Left cardiac atrium (tissue), 4 donors: ENCODE results near the gene PLEKHH1. TPM values are rescaled to one million over a fixed set of nuclear protein-coding genes. Genes with fewer than 3 reads are reported as not detected.

Experiments used
- ATAC-seq, 2 donors: fragments of 200-7000 bp; cut with Tn5 transposase; one replicate each; pipeline ENCODE4 v1.9.1; 2020; ENCODE audit warnings: mild to moderate bottlenecking in 2 of 2, moderate library complexity in 2 of 2
- DNase-seq: peaks from one replicate; pipeline ENCODE4 v3.0.0-alpha.2; 2020
- intact Hi-C, 2 donors: fragments of 100-400 bp; cut with DNase I; formaldehyde crosslinking; loops; one replicate each; pipeline versions ENCODE4 v1.14.1 to v1.15.1; 2022 to 2023
- total RNA-seq, 2 donors: library from RNA; stranded (reverse); fragmentation: NEBNext Ultra II Directional; extraction: Animal tissue kit (Norgen Biotek cat#: 25700); gene quantifications; one replicate each; pipeline ENCODE4 v1.2.1, GENCODE V29; 2021
- donor health status: DM: no; HTN: yes; CAD: no.
- donor health status: DM: no; HTN: yes; CAD: no; lungs with severe emphysema.
- donor health status: DM: yes; HTN: yes; CAD: no.
- donor health status: Dilated cardiomyopathy.

PLEKHH1 gene
- total RNA-seq, 2 donors from 2014 or later, result 3.6 to 5.5 TPM

DNA sequence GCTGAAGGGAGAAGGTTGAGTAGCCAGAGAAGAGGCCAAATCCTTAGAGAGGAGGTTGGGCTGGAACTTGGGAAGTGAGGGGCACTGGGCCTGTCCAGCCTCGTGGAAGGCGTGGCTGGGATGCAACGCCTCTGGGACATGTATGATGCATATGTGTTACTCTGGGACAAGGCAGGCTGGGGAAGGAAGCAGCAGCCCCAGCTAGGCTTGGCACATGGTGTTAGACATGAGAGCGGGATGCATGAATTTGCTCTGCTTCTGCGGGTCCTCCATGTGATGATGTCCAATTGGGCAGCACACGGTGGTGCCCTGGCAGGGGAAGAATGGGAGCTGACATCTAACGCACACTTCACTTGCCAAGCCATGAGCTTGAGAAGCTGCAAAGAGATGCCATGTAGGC is 21.3 kb downstream of the PLEKHH1 start:
- no peak for ATAC-seq
- DNase-seq, result no peak
- intact Hi-C loops, result no loop called here

DNA sequence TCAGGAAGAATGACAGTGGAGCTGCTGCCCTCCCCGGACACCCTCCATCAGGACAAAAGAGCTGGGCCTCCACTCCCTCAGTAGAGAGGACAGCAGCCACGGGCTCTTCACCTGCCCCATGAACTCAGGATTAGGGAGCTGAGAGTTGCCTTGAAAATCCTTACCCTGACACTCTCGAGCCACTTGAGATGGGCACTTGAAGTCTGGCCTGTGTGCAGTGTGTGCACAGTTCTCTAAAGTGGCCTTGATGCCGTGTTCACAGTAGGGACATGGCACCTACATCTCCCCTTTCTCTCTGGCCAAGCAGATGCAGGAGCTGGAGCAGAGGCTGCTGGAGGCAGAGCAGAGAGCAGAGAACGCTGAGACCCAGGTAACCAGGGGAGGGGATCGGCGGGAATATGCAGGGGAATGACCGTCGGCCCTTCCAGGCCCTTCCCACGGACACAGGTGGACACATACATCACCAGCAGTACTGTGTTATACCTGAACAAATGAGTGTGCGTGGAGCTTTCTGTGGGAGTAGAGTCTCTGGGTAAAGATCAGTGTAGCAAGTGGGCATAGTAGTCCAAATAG is 22.5 kb downstream of the PLEKHH1 start:
- ATAC-seq, result no peak
- DNase-seq, result no peak
- intact Hi-C loops, result loop anchor here in 1 of 2 donors (5.0 kb wide), 1 partner anchor 38 kb away; no protein-coding TSS in a partner anchor

DNA sequence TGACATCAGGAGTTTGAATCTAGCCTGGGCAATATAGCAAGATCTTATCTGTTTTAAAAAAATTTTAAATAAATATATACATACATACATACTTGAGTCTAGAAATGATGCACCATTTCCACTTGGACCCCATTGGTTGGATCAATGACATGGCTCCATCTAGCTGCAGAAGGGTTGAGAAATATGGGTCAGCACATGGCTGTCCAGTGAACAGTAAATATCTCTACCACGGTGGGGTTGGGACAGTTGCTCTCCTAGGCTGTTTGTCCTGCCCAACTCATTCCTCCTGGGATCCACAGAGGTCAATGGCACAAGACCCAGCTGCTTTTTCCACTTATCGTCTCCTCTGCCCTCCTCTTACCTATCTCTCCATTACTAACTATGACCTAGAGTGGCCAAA is 23.6 kb downstream of the PLEKHH1 start:
- DNase-seq (no peak), ATAC-seq (no peak)
- intact Hi-C loops, result loop anchor here in 1 of 2 donors (5.0 kb wide), 1 partner anchor 39 kb away; no protein-coding TSS in a partner anchor

DNA sequence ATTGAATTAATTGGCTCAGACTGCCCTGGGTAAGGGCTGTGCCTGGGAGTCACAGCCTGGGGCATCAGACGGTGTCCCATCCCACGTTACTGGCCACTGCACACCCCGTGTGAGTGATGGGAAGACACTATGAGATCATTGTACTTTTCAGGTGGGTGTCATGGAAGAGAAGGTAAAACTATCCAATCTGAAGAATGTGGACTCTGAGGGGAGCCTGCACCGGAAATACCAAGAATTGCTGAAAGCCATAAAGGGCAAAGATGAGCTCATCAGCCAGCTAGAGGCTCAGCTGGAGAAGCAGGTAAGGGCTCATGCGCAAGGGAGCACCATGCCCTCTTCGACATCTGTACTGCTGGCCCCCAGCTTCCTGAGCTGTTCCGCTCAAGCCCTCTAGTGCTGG is 24.0 kb downstream of the PLEKHH1 start:
- no peak for ATAC-seq
- intact Hi-C loops, result loop anchor here in 1 of 2 donors (5.0 kb wide), 1 partner anchor 40 kb away; no protein-coding TSS in a partner anchor
- DNase-seq, result no peak

DNA sequence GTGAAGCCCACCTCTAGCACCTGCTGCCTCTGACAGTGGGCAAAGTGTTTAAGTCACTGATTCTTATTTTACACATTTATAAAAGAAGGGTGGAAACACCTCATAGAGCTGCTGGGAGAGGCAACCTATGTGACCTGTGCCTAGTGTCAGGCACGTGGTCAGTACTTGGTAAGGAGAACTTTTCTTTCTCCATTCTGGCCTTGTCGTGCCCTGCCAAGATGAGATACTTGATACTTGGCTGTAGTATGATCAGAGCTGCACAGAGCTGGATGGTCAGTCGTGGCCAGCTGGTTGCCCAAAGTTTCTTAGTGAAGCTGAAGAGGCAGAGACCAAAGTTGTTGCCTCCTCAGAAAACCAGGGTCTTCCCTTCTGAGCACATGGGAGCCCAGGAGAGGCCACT is 24.6 kb downstream of the PLEKHH1 start:
- DNase-seq (no peak), ATAC-seq (no peak)
- intact Hi-C loops, result loop anchor here in 1 of 2 donors (5.0 kb wide), 1 partner anchor 40 kb away; no protein-coding TSS in a partner anchor

DNA sequence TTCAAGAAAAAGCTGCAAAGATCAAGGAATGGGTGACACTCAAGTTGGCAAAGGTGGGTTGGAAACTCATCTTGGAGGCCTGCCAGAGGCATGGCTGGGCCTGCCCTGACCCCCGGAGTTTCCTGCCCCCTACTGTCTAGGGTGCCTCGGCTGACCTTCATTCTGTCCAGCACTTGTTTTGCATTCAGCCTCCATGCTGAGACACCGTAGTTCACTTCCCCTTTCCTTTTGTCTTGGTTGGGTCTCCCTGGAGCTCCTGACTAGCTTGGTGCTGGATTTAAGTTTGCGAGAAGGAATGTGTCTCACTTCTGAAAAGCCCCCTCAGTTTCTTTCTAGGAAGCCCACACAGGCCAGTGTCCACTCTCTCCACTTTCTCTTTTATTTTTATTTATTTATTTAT is 26.5 kb downstream of the PLEKHH1 start:
- ATAC-seq, result no peak
- no peak for DNase-seq
- intact Hi-C loops, result loop anchor here in 1 of 2 donors (5.0 kb wide), 1 partner anchor 42 kb away; no protein-coding TSS in a partner anchor

DNA sequence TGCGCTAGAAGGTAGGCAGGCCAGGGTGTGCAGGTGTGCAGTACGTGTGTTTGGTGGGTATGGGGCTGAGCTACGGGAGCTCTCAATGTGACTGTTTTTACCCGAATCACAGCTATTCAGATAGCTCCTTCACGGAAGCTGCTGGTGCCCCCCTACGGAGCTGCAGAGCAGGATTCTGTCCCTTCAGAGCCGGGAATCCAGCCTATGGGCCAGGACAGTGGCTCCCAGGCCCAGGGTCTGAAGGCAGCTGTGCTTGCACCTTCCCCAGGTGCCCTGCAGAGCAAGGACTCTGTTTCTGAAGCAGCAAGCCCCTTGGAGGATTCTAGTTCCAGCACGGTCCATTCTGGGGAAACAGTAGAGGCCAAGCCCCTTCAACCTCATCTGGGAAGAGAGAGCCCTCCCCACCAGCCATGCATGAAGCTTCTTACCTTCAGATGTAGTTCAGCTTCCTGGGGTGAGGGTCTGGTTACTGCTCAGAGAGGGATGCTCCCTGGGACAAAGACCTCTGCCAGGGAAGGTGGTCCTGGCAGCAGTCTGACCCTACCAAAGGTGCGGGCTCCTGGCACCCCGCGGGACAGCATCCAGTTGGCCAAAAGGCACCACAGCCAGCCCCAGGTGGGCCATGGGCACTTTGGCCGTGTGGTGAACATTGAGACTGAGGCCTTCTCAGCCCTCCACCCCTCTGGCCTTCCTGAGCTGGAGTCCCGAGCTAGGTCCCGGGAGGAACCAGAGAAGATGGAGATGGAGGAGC is 29.1 kb downstream of the PLEKHH1 start:
- ATAC-seq (no peak), DNase-seq (no peak)
- intact Hi-C loops, result no loop called here

DNA sequence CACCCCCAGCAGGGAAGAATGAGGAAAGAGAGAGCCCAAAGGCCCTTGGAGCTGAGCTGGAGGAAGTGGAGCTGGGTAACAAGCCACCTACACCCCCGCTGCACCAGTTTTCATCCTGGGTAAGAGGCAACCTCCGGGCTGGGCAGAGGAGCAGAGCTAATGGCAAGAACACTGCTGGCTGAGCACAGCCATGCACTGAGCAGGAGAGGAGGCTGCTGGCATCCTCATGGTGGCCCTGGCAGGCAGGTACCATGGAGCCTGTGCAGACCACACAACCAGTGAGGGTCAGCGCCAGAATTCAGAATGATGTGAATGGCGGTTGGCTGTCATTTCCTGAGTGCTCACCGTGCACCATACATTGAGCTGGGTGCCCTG is 29.7 kb downstream of the PLEKHH1 start:
- ATAC-seq, result no peak
- intact Hi-C loops, result no loop called here
- DNase-seq, result no peak

DNA sequence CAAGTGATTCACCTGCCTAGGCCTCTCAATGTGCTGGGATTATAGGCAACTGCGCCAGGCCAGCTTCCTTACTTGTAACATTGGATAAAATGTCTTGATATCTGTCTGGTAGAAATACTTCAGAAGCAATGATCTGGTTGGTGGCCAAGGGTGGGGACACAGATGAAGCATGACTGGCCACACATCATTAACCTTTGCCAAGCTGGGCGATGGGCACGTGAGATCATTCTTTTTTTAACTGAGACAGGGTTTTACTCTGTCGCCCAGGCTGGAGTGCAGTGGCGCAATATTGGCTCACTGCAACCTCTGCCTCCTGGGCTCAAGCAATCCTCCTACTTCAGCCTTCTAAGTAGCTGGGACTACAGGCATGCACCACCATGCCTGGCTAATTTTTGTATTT is 31.1 kb downstream of the PLEKHH1 start:
- ATAC-seq (no peak), DNase-seq (no peak)
- intact Hi-C loops, result no loop called here

DNA sequence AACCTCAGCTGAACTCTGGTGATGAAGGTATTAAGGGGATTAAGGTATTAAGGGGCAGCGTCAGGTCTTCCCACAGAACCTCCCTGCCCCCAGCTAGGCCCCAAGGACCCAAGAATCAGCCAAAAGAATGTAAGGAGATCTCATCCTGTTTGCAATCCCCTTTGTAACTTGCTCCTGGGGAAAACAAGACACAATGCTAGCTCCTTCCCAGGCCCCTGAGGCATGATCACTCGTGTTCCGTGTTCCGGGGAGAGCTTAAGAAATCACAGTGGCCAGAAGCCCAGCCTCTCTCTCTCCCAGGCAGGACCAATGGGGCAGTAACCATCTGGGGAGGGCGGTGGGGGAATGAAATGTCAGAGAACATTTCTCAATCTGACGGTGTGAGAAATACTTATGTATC is 33.8 kb downstream of the PLEKHH1 start:
- DNase-seq (no peak), ATAC-seq (peak; percentile 35 to 79)
- intact Hi-C loops, result no loop called here

DNA sequence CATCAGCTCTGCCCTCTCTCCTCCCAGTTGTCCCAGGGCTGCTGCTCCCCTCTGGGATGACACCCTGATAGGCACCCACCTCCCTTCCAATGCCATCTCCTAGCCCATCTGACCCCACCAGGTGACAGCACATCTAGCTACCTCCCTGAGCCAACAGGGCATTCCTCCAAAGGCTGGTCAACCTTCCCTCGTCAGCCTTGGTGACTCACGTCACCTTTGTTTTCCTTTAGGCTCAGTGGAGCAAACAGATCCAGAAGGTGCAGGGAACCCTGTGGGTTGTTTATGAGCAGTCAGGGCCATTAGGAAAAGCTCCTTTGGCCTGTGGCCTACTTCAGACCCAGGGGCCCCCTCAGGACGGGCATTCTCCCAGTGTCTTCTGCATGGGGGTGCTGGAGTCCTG is 34.6 kb downstream of the PLEKHH1 start:
- ATAC-seq (no peak), DNase-seq (no peak)
- intact Hi-C loops, result no loop called here

DNA sequence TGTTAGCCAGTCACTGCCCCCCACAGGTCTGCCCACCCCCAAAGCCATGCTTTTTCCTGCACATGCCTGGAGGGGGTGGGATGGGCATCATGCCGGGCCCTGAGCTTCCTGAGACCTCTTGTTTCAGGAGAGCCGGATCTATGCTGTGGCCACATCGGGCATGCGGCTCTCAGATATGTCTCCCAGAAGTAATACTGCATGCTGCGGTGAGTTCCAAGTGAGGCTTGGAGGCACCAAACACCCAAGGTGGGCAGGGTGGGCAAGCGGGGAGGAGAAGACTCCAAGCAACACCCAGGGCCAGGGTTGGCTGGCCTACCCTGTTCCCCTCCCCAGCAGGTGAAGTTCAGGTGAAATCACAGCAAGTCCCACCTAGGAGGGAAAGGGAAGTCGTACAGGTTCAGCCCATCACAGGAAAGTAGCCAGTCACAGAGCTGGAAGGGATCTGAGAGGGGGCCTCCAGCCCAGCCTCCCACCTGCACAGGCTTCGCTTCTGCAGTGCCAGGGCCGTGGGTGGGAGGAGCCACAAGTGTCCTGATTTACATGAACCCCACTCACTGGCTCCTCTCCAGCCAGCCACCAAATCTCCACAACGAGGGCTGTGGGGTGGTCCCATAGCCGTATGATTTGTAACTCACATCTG is 36.0 kb downstream of the PLEKHH1 start:
- ATAC-seq, result no peak
- DNase-seq, result no peak

DNA sequence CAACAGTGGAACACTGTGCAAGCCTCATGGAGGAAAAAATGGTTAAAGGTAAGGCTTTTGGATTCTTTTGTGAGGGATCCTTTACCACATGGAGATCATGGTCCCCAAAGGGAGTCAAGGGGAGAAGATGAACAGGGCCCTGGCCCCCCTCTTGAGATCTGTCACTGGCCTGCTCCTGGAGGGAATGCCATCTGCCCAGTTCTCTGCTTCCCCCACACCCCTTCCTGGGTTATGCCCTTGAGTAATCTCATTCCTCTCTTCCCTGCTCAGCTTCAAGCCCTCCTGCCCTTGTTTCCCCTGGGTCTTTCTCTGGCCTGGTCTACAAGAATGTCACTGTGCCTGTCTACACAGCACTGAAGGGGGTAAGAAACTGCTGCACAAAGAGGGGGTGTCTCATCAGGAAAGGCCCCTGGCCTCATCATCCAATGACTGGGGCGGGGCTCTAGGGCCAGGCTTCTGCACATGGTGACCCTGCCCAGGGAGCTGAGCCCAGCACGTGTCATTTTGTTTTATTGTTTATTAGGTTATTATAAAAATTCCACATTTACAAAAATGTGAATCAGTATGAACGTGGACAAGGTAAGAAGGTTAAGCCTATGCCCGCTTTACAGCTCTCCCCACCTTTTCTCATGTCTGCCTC is 36.7 kb downstream of the PLEKHH1 start:
- ATAC-seq, result no peak
- intact Hi-C loops, result loop anchor here (5.0 kb wide), 2 partner anchors 42 to 142 kb away; no protein-coding TSS in a partner anchor
- no peak for DNase-seq

More for the DNA sequence above, 36.0 kb downstream of the PLEKHH1 start:
- intact Hi-C loops, result no loop called here

DNA sequence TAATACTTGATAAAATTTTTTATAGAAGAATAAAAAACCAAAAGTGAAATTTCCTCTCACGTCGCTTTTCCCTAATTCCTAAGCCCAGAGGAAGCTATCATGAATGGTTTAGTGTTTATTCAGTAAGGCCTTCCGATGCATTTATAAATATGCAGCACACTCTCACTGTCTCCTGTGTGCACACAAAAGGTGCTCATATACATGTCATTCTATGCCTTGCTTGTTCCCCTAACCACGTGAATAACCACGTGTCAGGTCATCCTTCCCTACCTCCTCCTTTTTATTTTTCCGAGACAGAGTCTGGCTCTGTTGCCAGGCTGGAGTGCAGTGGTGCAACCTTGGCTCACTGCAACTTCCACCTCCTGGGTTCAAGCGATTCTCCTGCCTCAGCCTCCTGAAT is 37.4 kb downstream of the PLEKHH1 start:
- DNase-seq (no peak), ATAC-seq (no peak)
- intact Hi-C loops, result loop anchor here (5.0 kb wide), 2 partner anchors 43 to 143 kb away; no protein-coding TSS in a partner anchor

DNA sequence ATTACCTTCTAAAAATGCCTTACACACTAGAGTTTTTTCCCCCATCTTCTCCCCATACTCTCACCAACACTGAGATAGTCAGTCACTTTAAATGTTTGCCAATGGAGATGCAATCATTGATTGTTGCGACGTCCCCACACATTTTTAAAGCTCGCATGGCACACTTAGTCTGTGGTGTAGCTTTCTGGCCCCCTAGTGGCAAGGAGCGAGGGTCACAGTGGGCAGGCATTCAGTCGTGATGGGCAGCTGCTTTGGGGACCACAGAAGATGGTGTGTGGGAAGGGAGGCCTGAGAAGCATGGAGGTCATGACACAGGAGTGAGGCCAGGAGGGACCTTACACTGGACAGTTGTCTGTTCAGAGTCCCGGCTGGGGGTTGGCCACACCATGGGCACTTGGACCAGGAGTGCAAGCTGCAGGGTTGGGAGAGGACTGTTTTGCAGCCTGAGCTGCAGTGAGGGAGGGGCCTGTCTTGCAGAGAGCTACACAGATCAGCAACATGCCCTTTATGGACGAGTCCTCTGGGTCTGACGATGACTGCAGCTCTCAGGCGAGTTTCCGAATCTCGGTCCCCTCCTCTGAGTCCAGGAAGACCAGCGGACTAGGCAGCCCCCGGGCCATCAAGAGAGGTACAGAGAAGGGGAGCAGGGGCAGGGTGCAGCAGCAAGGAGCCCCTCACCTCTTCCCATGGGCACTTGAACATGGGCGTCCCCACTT is 38.3 kb downstream of the PLEKHH1 start:
- intact Hi-C loops, result loop anchor here (1.0 to 5.0 kb wide), 3 partner anchors 44 to 144 kb away; no protein-coding TSS in a partner anchor
- DNase-seq, result peak; percentile 74
- peak; percentile 76 to 85 for ATAC-seq

DNA sequence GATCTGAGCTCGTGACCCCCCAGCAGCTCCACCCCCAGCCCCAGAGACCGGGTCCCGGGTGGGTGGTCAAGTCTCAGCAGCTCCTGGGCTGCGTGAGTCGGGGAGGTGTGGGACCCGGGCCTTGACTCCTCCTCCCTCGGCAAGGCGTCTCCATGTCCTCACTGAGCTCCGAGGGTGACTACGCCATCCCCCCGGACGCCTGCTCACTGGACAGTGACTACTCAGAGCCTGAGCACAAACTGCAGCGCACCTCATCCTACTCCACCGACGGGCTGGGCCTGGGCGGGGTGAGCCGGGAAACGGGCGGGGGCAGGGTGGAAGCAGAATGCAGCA is 38.9 kb downstream of the PLEKHH1 start:
- ATAC-seq, result no peak
- DNase-seq, result no peak
- intact Hi-C loops, result loop anchor here (1.0 to 5.0 kb wide), 3 partner anchors 45 to 145 kb away; no protein-coding TSS in a partner anchor

DNA sequence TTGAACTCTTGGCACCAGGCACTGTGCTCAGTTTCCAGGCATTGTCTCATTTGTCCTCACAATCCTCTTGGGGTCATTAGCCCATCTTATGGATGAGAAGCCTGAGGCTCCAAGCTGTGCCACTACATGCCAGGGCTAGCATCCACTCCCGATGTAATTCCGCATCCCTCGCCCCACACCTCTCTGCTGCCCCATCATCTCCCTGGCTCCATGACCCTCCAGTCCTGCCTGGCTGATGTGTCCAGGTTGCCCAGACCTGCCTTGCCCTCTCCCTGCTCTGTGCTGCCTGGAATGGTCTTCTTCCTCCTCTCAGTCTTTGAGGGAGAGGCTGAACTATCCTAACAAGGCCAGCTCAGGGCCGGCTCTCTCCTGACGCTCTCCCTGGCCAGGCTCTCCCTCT is 39.5 kb downstream of the PLEKHH1 start:
- no peak for DNase-seq
- ATAC-seq, result no peak
- intact Hi-C loops, result loop anchor here (5.0 kb wide), 2 partner anchors 45 to 145 kb away; no protein-coding TSS in a partner anchor

DNA sequence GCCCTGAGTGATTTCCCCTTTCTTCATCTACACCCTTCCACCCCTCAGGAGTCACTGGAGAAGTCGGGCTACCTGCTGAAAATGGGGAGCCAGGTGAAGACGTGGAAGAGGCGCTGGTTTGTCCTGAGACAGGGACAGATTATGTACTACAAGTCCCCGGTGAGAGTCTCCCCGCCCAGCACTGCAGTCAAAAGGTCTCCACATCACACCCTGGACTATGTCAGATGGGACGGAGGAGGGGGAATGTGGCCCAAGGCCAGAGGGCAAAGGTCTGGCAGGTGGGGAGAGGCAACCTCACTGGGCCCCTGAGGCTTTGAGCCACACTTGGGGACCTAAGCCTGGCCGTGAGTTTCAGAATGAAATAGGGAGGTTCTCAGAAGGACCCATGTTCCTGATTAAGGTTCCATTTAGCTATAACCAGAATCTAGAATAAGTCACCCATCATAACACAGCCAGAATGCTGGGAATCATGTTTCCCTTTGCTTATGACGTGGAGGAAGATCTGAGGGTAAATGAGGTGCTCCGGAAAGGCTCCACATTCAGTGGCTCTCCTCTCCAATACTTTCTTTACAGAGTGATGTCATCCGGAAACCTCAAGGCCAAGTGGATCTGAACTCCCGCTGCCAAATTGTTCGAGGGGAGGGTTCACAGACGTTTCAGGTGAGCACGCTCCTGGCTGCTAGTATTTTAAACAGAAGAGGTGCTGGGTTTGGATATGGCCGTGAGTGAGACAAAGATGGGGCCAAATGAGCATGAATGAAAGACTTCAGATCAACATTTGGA is 40.3 kb downstream of the PLEKHH1 start:
- no peak for ATAC-seq
- no peak for DNase-seq
- intact Hi-C loops, result loop anchor here (5.0 kb wide), 2 partner anchors 46 to 146 kb away; no protein-coding TSS in a partner anchor
